Right lung (tissue), 5 donors: ENCODE results near the gene DEPDC5. TPM values are rescaled to one million over a fixed set of nuclear protein-coding genes. Genes with fewer than 3 reads are reported as not detected.

Experiments
- DNase-seq, 2 donors: peaks; one replicate each; pipeline ENCODE4 v3.0.0-alpha.2; 2013
- polyA plus RNA-seq, 5 donors: library from polyadenylated mRNA; unstranded; fragments of 120-200 nt; gene quantifications; one replicate each; pipeline versions ENCODE4 v1.2.1 to v1.2.3, GENCODE V29; 2013; ENCODE audit warnings: inconsistent platforms in 1 of 5, low replicate concordance in 1 of 5; ENCODE audit not compliant: insufficient read length in 5 of 5, insufficient read depth in 1 of 5

DEPDC5 gene
- polyA plus RNA-seq, 5 donors: 12.2 to 19.4 (median 15.1) TPM

- DNase-seq: no peak
Observed at GRCh38 chr22:31925056-31925455, 171.2 kb downstream of the DEPDC5 start.

- DNase-seq: no peak
Observed at GRCh38 chr22:31926024-31926423, 172.2 kb downstream of the DEPDC5 start.

- no peak for DNase-seq
Observed at GRCh38 chr22:31926969-31927368, 173.2 kb downstream of the DEPDC5 start.

GRCh38 chr22:31927562-31927961, 173.7 kb downstream of the DEPDC5 start:
- DNase-seq: no peak

GRCh38 chr22:31929167-31929930, 175.5 kb downstream of the DEPDC5 start:
- peak; percentile 76 to 81 for DNase-seq

GRCh38 chr22:31932863-31933262, 179.0 kb downstream of the DEPDC5 start:
- no peak for DNase-seq

GRCh38 chr22:31933406-31933805, 179.6 kb downstream of the DEPDC5 start:
- DNase-seq: no peak

GRCh38 chr22:31933816-31934482, 180.1 kb downstream of the DEPDC5 start:
- no peak for DNase-seq

GRCh38 chr22:31935961-31936635, 182.3 kb downstream of the DEPDC5 start:
- no peak for DNase-seq

- DNase-seq: no peak
Observed at GRCh38 chr22:31937341-31937740, 183.5 kb downstream of the DEPDC5 start.

- DNase-seq: no peak
Observed at GRCh38 chr22:31938296-31938695, 184.5 kb downstream of the DEPDC5 start.

GRCh38 chr22:31940506-31940905, 186.7 kb downstream of the DEPDC5 start:
- DNase-seq: no peak

GRCh38 chr22:31942091-31942490, 188.3 kb downstream of the DEPDC5 start:
- no peak for DNase-seq

GRCh38 chr22:31943206-31943977, 189.6 kb downstream of the DEPDC5 start:
- no peak for DNase-seq

GRCh38 chr22:31943978-31944699, 190.3 kb downstream of the DEPDC5 start, which contains the start of gene YWHAH:
Gene YWHAH, plus strand, starts transcription at chr22:31944535. Its CDS starts 199 bp downstream, at chr22:31944734.
- peak; percentile 97 for DNase-seq

GRCh38 chr22:31944700-31945442, 191.1 kb downstream of the DEPDC5 start:
- DNase-seq: no peak

GRCh38 chr22:31945443-31945855, 191.6 kb downstream of the DEPDC5 start:
- DNase-seq: no peak

- no peak for DNase-seq
Observed at GRCh38 chr22:31945971-31946680, 192.3 kb downstream of the DEPDC5 start.

GRCh38 chr22:31947296-31947695, 193.5 kb downstream of the DEPDC5 start:
- DNase-seq: no peak

GRCh38 chr22:31948002-31948401, 194.2 kb downstream of the DEPDC5 start:
- DNase-seq: no peak
